NT2/D1 (cell line): ENCODE data around the gene SIN3A.

Experiments
- YY1 ChIP-seq: IDR thresholded peaks from 2 replicates; pipeline ENCODE4 v1.6.1; 2011; ENCODE audit not compliant: insufficient read length, insufficient read depth
- ZNF274 ChIP-seq: IDR thresholded peaks from 2 replicates; pipeline ENCODE4 v1.6.1; 2011; ENCODE audit warnings: mild to moderate bottlenecking, low read depth, low read length

DNA sequence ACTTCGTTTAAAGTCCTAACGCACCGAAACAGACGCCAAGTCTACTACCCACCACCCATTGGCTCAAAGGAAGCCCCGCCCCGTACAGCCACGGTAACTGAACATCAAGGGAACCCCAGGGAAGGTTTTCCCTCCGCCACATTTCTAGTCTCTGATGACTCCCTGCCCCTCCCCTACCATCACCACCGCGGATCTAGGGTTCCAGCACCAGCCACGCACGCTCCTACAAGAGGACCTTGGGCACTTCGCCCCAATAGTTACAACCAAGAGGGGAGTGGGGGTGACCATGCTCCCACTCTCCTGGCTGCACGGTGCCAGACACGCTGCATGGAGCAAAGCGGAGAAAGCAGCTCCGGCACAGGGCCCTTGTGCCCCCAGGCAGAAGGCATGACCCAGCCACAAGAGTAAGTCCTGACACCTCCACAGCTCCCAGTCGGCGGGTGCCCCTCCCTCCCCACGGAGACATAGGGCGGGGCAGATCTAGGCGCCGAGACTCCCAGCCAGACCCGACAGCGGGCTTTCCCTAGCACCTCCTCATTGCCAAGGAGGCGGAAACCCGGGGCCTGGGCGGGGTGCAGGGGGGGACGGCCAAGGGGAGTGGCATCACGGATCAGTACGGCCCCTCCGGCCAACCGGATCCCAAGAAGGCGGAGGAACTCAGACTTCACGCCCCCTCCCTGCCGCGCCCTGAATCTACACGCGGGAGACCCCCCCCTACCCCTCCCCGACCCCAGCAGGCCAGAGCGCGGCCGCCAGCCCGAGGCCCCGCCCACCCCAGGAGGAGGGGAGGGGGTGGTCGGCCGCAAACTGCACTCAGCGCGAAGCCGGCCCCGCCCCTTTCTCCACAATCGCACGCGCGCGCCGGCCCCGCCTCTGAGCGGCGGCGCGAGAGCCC, 936 bp downstream of the SIN3A start:
- no peak for TF ChIP-seq YY1
- no peak for TF ChIP-seq ZNF274
